Right lobe of liver (tissue), 4 donors: ENCODE data around the gene TNFSF18.

Experiments used
- POLR2A ChIP-seq: fragments of 450-650 bp; IDR thresholded peaks from one replicate; pipeline ENCODE4 v1.6.1; 2017; ENCODE audit warnings: antibody characterized with exemption, mild to moderate bottlenecking
- TF ChIP-seq, protein P1 (sequence below), 4 donors: fragments of 200-600 bp in 3 of 4; fragments of 450-650 bp in 1 of 4; IDR thresholded peaks; one replicate each; pipeline versions ENCODE4 v1.5.1 to v1.8.0; 2016 to 2022; ENCODE audit warnings: antibody characterized with exemption in 4 of 4, mild to moderate bottlenecking in 2 of 4
- donor health status: DM: no; HTN: no; CAD: no.
- donor health status: DM: no; HTN: no; CAD: no.
- donor health status: DM: no; HTN: yes; CAD: no.

- TF ChIP-seq, protein P1, sequence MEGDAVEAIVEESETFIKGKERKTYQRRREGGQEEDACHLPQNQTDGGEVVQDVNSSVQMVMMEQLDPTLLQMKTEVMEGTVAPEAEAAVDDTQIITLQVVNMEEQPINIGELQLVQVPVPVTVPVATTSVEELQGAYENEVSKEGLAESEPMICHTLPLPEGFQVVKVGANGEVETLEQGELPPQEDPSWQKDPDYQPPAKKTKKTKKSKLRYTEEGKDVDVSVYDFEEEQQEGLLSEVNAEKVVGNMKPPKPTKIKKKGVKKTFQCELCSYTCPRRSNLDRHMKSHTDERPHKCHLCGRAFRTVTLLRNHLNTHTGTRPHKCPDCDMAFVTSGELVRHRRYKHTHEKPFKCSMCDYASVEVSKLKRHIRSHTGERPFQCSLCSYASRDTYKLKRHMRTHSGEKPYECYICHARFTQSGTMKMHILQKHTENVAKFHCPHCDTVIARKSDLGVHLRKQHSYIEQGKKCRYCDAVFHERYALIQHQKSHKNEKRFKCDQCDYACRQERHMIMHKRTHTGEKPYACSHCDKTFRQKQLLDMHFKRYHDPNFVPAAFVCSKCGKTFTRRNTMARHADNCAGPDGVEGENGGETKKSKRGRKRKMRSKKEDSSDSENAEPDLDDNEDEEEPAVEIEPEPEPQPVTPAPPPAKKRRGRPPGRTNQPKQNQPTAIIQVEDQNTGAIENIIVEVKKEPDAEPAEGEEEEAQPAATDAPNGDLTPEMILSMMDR (IDR thresholded peaks at IDR 0.05) = no peak
- TF ChIP-seq POLR2A = no peak
Observed at GRCh38 chr1:173084292-173084691, 33.6 kb upstream of the TNFSF18 start.
